Measurements from ENCODE around the gene TP53TG5. TPM values are rescaled to one million over a fixed set of nuclear protein-coding genes. Genes with fewer than 3 reads are reported as not detected.

Gene TP53TG5
- total RNA-seq, 6 experiments from 2014 or later = not detected

- Histone ChIP-seq H3K4me3 (peak within 1 kb of the TSS; percentile 80 to 98 (median 83)), H3K36me3 (peaks cover 0 to 15% (median 9%) of the 10 kb centered on the region in 4 donors), H3K4me1 (peaks cover 0 to 21% (median 6%) of the 10 kb centered on the region in 4 donors), H3K27me3 (no peaks in the 10 kb centered on the region), H3K27ac (peak within 1 kb of the TSS in 2 of 3 donors; percentile 21 to 57), H3K9me3 (no peaks in the 10 kb centered on the region)
- ATAC-seq (peak; percentile 91 to 95 (median 93)), DNase-seq (peak; percentile 83 to 89 (median 87))
- 2% methylated on average over 22 of the region's 52 CpGs for WGBS (ENCODE audit: insufficient coverage, low coverage, low lambda C conversion rate, missing lambda C conversion rate)
- TF ChIP-seq, protein P1, sequence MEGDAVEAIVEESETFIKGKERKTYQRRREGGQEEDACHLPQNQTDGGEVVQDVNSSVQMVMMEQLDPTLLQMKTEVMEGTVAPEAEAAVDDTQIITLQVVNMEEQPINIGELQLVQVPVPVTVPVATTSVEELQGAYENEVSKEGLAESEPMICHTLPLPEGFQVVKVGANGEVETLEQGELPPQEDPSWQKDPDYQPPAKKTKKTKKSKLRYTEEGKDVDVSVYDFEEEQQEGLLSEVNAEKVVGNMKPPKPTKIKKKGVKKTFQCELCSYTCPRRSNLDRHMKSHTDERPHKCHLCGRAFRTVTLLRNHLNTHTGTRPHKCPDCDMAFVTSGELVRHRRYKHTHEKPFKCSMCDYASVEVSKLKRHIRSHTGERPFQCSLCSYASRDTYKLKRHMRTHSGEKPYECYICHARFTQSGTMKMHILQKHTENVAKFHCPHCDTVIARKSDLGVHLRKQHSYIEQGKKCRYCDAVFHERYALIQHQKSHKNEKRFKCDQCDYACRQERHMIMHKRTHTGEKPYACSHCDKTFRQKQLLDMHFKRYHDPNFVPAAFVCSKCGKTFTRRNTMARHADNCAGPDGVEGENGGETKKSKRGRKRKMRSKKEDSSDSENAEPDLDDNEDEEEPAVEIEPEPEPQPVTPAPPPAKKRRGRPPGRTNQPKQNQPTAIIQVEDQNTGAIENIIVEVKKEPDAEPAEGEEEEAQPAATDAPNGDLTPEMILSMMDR (IDR thresholded peaks at IDR 0.05) = no peak
- peak; percentile 93 for TF ChIP-seq POLR2A (IDR thresholded peaks at IDR 0.05)
- intact Hi-C loops (cut with DNase I) = no loop called here
Observed at GRCh38 chr20:45415822-45416637, 37.9 kb upstream of the TP53TG5 start, which contains the start of gene PIGT. Gene PIGT, plus strand, starts transcription at chr20:45416141. Its CDS starts 16 bp downstream, at chr20:45416157.

DNA sequence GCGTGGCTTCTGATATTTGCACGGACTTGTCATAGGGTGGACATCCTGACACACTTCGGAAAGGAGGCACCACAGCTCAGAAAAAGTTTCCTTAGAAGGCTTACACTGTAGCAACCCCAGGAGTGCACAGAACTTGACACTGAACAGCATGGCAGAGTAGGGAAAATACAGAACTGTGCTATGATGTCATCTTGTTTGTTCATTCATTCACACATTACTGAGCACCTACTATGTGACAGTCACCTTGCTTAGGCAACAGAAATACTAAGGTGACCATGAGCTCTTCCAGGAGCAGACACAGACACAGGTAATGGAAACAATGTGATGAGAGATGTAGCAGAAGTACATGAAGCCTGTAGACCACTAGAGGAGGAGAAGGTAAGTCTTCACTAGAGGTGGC, 35.4 kb upstream of the TP53TG5 start:
- DNase-seq (no peak), ATAC-seq (no peak)
- Histone ChIP-seq H3K27me3 (no peaks in the 10 kb centered on the region), H3K9me3 (no peaks in the 10 kb centered on the region), H3K36me3 (peaks cover 0 to 3% (median 0%) of the 10 kb centered on the region in 4 donors), H3K27ac (no peak overlapping the region), H3K4me3 (no peak overlapping the region), H3K4me1 (peaks cover 0 to 13% (median 3%) of the 10 kb centered on the region in 4 donors)
- no peak for TF ChIP-seq POLR2A (IDR thresholded peaks at IDR 0.05)
- TF ChIP-seq, protein P1 (IDR thresholded peaks at IDR 0.05) = no peak
- intact Hi-C loops (cut with DNase I) = no loop called here
- 59% methylated on average over 3 of the region's 3 CpGs for WGBS (ENCODE audit: insufficient coverage, low coverage, low lambda C conversion rate, missing lambda C conversion rate)

DNA sequence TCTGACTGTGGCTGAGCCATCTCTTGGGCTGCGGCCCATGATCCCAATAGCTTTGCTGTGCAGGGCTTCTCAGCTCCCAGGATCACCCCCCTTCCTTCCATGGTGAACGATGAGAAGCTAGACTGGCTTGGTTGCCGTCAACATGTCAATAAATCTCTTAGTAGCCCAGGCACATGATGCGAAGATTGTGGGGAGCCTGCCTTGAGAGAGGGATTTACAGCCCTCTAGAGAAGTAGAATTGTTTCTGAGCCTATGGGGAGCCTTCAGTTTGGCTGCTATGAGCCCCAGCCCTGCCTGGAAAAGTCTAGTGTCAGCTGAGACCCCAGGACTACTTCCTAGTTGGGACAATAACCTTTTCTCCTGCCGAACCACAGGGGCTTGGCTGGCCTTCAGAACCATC, 34.5 kb upstream of the TP53TG5 start:
- no peak for TF ChIP-seq POLR2A (IDR thresholded peaks at IDR 0.05)
- TF ChIP-seq, protein P1 (IDR thresholded peaks at IDR 0.05) = no peak
- no peak overlapping the region for H3K27ac ChIP-seq
- peaks cover 0 to 12% (median 3%) of the 10 kb centered on the region in 4 donors for H3K4me1 ChIP-seq
- 58% methylated on average over 2 of the region's 5 CpGs for WGBS (ENCODE audit: insufficient coverage, low coverage, low lambda C conversion rate, missing lambda C conversion rate)
- H3K27me3 ChIP-seq = no peaks in the 10 kb centered on the region
- H3K4me3 ChIP-seq = no peak overlapping the region
- ATAC-seq (no peak), DNase-seq (no peak)
- no peaks in the 10 kb centered on the region for H3K9me3 ChIP-seq
- intact Hi-C loops (cut with DNase I) = no loop called here
- peaks cover 0 to 3% (median 0%) of the 10 kb centered on the region in 4 donors for H3K36me3 ChIP-seq

- peaks cover 0 to 3% (median 0%) of the 10 kb centered on the region in 4 donors for H3K36me3 ChIP-seq
- TF ChIP-seq, protein P1 (IDR thresholded peaks at IDR 0.05) = no peak
- no peak for TF ChIP-seq POLR2A (IDR thresholded peaks at IDR 0.05)
- H3K9me3 ChIP-seq = no peaks in the 10 kb centered on the region
- no peak for ATAC-seq
- intact Hi-C loops (cut with DNase I) = no loop called here
- H3K27ac ChIP-seq = no peak overlapping the region
- H3K4me1 ChIP-seq = peaks cover 0 to 6% (median 2%) of the 10 kb centered on the region in 4 donors
- no peak for DNase-seq
- H3K4me3 ChIP-seq = no peak overlapping the region
- WGBS (ENCODE audit: insufficient coverage, low coverage, low lambda C conversion rate, missing lambda C conversion rate) = 82% methylated on average over 8 of the region's 8 CpGs
- H3K27me3 ChIP-seq = no peaks in the 10 kb centered on the region
Observed at GRCh38 chr20:45410887-45411286, 32.8 kb upstream of the TP53TG5 start.

Measured in right lobe of liver (tissue), 6 donors.